ENCODE measurements around the gene HS3ST2.

DNA sequence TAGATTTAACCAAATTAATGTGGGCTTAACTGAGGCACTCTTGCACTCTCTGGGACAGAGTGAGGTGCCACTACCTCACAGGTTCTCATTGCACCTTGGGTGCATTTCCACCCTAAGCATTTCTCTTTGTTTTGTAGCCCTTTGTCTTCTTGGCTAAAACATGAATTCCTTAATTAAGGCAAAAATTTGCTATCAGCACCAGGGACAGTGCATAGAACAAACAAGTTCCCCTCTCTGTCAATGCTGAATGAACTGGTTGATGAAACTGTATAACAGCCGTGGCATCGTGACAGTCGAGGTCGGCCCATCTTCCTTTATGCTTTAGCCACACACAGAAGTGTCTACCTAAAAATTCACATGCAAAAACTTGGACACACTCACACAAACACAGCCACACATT is 74.8 kb downstream of the HS3ST2 start:
- no peak for TF ChIP-seq CTCF (IDR thresholded peaks at IDR 0.05)
- no peak for TF ChIP-seq POLR2A (IDR thresholded peaks at IDR 0.05)
- TF ChIP-seq POLR2AphosphoS5 (IDR thresholded peaks at IDR 0.05) = no peak
